Non-pigmented ciliary epithelial cell (primary cell): ENCODE measurements around the gene HTRA2.

Source experiments
- DNase-seq: peaks from one replicate; pipeline ENCODE4 v3.0.0-alpha.2; 2010; ENCODE audit warnings: low read depth

HTRA2 gene

DNA sequence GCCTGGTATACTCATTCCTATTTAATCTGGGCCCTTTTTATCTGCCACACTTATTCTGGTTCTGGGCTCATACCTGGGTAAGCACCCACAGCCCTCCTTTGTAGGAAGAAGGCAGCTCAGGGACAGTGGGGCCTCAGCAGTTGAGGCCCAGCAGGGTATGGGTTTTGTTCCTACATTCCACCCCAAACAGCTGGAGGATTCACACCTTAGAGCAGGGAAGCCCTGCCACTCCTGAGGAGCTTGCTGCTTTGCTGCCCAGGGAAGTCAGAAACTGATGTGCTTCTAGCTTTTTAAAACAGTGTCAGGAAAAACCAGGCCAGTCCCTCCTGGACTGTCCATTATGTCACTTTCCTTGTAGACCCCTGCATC, 29.2 kb upstream of the HTRA2 start:
- DNase-seq, result no peak

DNA sequence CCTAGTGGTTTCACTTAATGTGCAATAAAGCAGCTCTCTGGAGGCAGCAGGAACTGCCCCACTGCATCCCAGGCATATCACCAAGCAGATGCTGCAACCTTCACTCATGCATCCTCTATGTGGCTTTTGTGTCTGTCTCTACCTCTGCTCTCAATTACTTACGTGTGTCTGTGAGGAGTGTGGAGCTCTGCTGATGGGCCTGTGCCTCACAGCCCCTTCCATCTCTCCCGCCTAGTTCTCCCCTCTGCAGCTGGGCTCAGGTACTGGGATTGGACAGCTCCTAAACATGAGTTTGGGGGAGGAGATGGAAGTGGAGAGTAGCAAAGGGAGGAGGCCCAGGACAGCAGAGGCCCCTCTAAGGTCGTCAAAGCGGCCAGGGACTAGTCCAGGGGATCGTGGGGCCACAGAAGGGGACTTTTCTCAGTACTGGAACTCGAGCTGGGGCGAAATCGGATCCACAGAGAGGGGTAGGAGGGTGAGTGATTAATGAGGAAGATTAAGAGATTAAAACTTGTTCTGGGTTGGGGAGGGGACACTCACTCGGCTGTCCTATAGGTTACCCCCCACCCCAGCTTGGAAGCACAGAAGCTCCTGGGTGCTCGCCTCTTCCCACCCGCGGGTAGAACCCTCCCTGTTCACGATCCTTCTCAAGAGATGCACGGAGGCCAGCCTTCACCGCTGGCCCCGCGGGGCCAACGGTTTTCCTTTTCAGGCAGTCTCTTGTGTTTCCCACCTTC, 28.2 kb upstream of the HTRA2 start:
- no peak for DNase-seq

DNA sequence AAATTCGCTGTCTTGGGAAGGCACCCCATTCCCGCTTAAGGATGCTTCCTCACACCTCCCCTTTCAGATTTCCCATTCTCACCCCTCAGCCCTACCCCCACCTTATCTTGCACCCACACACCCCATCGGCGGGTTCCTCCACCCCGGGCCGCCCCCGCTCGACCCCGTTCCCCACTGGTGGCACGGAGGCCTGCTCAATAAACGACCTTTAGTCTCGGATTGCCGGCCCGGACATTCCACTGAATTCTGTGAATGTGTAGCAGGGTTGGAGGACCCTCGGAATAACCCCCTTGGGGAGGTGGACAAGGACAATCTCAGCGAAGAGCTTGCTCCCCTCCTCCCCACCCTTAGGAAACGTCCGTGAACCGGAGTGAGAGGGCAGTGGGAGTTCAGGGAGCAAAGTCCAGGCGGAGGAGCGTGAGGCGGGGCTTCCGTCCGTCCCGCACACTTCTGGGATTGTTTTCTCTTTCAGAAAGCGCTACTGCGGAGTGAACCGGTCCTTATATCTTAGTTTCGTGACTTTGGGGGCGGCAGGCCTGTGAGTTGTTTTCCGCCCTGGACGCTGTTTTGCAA, 27.5 kb upstream of the HTRA2 start:
- no peak for DNase-seq

GRCh38 chr2:74502720-74503505, 26.8 kb upstream of the HTRA2 start:
- no peak for DNase-seq

- no peak for DNase-seq
Observed at GRCh38 chr2:74503506-74504475, 25.9 kb upstream of the HTRA2 start.

DNA sequence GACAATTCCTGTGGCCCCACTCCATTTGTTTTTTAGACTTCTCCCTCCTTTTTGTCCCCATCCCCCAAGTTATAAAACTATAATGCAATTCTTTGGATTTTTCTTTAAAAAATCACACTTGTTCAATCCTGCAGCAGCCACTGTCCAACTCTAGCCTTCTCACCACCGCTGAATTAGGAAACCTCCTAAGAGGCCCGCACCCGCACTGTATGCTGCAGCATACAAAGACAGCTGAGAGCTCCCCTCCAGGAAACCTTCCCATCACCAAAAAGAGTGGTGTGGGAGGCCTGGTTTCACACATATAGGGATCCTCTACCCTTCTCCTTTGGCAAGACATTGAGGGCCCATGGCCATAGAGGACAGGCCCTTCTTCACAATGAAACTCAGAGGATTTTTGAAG, 25.1 kb upstream of the HTRA2 start:
- DNase-seq, result no peak

DNA sequence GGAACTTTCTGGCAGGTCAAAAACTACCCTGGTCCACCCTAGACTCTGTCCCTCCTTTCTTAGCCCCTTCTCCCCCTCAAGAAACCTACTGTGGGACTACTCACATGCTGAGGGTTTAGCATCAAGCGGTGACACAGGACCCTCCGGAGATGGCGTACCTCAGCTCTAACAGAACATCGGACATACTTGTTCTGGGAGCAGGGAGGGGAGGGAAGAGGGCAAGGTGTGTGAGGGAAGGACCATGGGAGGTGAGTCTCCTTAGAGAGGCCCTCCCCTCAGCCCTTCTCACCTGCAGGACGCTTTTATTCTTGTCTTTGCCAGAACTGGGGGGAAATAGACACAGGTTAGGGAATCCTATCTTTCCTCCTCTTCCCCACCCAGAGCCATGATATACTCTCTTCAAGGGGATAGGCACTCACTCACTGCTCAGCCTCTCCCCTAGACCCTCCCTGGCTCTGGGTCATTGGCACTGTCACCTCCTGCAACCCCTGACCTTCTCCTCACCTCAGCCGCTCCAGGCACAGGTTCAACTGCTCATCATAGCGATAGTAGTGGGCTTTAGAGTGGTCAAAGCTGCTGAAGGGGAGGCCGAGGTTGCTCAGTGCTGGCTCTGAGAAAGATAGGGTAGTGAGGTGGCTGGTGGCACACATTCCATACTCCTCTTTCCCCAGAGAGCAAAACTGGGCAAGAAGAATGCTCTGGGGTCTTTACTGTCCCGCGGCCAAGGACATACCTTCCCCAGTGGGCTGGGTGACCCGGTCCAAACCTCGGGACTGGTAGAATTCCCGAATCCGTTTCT, 24.1 kb upstream of the HTRA2 start:
- DNase-seq, result no peak

DNA sequence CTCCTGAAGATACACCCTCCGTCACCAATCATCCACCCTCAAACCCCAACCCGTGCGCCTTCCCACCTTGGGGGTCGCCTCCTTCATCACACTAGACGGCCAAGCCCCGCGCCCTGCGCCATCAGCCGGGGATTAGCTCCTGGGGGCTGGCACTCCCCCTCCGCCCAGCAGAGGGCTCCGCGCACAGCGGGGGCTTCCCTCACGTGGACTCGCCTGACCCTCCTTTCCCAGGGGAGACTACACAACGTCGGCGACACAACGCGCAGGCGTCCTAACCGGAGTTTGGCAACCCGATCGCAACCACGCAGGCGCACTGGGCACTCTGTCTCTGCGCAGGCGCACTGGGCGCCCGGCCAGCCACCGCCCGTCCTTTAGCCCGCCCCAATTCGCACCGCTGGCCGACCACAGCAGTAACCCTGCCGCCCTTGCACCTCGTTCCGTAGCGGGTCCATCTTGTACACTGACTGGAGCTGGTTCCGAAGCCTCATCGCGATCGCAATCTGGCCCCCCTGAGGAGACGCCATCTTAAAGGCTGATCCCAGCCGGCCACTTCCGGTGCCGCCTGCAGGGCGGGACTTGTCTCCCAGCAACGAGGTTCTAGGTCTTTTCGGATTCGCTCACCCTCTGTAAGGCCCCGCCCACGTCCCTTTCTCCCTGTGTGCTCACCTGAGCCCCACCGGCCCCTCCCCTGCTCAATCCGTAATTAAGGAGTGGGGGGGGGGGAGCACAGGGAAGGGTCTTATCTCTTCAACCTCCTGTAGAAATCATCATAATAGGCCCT, 22.4 kb upstream of the HTRA2 start, which contains the start of gene PCGF1:
Gene PCGF1, minus strand, starts transcription at position 551 of the 781 bp plus-strand sequence. Its CDS starts 27 bp downstream, at position 524.
- DNase-seq, result peak; percentile 91

DNA sequence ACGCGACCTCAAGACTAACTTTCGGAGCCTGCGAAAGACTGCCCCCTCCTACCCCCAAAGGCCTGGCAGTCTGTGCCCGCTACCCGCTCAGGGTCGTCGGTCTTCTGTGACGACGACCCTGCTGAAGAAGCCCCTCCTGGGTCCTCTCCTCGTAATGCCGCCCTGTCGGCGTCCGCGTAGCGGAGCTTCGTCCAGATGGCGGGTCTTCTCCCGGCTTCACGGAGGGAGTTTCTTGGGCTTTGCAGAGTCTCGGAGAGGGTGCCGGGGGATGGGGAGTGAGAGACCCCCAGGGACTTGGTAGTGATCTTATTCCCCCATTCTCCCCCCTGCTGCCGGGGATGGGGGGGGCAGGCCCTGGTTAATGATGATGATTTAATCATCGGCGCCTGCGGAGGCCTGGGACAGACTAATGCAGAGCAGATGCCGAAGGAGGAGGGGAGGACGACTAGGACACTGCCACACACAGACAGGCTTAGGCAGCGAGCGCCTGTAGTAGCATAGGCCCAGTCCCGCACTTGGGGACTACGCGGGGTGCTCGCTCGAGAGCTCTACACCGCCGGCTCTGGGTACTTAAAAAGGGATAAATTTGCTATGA, 21.7 kb upstream of the HTRA2 start:
- no peak for DNase-seq

GRCh38 chr2:74510272-74510671, 19.5 kb upstream of the HTRA2 start:
- DNase-seq, result no peak

DNA sequence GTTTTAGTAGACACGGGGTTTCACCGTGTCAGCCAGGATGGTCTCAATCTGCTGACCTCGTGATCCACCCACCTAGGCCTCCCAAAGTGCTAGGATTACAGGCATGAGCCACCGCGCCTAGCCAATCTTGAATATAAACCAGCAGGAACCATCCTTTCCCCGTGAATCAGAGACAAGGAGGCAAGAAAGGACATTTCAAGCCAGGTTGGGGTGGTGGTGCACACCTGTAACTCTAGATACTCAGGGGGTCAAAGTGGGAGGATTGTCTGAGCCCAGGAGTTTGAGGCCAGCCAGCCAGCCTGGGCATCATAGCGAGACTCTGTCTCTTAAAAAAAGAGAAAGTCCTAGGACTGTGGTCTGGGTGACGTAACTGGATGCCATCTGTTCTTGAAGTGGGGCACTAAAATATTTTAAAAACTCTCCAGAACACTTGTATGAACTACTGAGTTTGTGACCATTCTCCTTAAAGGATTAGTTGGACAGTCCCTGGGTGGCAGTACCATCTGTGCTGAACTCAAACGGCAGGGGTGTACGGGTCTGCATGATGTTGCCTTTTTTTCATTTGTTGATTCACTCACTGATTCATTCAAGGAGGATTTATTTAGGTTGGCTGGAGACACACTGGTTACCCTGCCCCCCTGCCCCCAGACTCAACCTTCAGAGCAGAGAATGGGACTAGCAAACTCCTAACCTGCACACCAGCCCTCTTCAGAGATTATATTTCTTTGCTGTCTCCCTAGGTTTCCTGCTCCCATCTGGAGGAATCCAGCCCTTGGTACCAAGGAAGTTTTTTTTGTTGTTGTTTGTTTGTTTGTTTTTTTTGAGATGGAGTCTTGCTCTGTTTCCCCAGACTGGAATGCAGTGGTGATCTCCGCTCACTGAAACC, 18.4 kb upstream of the HTRA2 start:
- DNase-seq, result no peak

- DNase-seq, result no peak
Observed at GRCh38 chr2:74512744-74513604, 16.8 kb upstream of the HTRA2 start.

DNA sequence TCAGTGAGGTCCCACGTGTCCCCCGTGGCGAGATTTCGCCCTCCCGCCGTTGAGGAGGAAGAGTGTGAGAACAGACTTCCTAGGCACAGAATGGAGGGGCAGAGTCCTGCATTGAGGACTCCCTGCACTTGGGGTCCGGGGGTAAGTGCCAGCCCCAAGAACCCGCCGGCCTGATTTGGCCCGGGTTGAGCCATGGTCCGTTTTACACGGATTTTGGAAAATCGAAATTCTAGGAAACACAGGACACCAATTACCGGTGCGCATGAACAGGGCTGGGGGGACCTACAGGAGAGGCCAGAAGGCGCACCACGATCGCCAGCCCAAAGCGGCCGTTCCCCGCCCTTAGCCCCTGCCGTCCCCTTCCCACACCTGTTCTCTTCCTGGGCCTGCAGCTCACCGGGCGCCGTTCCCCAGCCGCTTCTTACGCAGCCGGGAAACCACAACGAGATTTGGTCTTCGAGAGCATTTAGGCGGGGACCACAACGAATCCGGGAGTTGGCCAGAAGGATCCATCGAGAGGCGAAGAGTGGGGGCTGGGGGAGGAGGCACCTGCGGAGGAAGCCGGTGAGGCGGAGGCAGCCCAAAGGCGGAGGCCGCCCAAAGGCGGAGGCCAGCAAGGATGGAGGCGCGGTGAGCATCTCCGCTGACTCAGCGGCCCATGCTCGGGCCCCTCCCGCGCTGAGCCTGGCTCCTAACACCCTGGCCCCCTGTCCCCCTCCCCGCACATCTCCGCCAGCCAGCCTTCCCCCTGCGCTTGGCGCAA, 15.9 kb upstream of the HTRA2 start:
- DNase-seq, result no peak

GRCh38 chr2:74514368-74515270, 15.1 kb upstream of the HTRA2 start, which contains the start of gene TLX2:
Gene TLX2, plus strand, starts transcription at chr2:74514450. Its CDS starts 357 bp downstream, at chr2:74514807.
- DNase-seq, result no peak

DNA sequence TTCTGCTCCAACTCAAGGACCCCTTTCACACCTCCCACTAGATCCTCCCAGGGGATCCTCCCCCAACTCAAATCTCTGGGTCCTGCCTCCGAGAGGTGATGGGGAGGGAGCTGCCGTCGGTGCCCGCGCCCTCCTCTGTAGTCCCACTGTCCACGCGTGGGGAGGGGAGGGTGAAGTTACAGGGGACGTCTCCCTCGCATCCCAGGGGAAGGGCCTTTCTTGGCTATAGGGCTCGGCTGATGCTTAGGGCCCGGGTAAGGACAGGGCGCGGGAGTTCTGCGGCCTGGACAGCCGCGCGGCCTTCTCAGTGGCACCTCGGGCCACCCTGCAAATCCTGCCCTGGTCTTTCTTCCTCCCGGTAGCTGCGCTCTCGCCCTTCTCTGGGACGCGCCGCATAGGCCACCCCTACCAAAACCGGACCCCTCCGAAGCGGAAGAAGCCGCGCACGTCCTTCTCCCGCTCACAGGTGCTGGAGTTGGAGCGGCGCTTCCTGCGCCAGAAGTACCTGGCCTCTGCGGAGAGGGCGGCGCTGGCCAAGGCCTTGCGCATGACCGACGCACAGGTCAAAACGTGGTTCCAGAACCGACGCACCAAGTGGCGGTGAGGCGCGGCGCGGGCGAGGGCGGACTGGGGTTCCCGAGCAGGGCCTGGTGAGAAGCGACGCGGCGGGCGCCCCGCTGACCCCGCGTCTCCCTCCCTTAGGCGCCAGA, 14.3 kb upstream of the HTRA2 start:
- no peak for DNase-seq
